OCI-LY7 (cell line): ENCODE data around the gene NUBP1.

Experiments used
- EZH2phosphoT487 ChIP-seq: fragments of 200-600 bp; sonication (generic); IDR thresholded peaks from 2 replicates; pipeline ENCODE4 v1.6.1; 2018; ENCODE audit warnings: low read depth, borderline replicate concordance, mild to moderate bottlenecking, mixed run types, antibody characterized with exemption, low read length, moderate library complexity, mixed read lengths
- TF ChIP-seq, protein P1 (sequence below): fragments of 200-600 bp; sonication (generic); conservative IDR thresholded peaks from 2 replicates; pipeline ENCODE4 v1.5.1; 2014; ENCODE audit warnings: mild to moderate bottlenecking, antibody characterized with exemption, low read length, moderate library complexity, mixed read lengths

DNA sequence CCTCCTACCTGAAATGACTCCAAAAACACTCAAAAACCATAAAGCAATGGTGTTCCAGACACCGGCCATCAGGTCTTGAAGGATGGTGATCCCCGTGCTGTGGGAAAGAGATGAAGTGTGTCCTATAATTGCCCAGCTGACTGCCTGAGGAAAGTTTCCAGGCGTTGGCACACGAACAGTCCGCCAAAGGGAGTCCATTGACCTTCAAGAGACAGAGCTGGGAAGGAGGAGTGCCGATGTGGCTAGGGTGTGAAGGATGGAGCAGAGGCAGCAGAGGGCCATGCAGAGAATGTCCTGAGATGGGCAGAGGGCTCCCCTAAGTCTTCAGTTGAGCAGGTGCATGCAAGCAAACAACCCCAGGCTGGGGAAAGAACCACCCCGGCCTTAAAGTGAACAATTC lies 11.9 kb upstream of the NUBP1 start:
- TF ChIP-seq, protein P1, sequence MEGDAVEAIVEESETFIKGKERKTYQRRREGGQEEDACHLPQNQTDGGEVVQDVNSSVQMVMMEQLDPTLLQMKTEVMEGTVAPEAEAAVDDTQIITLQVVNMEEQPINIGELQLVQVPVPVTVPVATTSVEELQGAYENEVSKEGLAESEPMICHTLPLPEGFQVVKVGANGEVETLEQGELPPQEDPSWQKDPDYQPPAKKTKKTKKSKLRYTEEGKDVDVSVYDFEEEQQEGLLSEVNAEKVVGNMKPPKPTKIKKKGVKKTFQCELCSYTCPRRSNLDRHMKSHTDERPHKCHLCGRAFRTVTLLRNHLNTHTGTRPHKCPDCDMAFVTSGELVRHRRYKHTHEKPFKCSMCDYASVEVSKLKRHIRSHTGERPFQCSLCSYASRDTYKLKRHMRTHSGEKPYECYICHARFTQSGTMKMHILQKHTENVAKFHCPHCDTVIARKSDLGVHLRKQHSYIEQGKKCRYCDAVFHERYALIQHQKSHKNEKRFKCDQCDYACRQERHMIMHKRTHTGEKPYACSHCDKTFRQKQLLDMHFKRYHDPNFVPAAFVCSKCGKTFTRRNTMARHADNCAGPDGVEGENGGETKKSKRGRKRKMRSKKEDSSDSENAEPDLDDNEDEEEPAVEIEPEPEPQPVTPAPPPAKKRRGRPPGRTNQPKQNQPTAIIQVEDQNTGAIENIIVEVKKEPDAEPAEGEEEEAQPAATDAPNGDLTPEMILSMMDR: no peak
- TF ChIP-seq EZH2phosphoT487: no peak
